Hematopoietic multipotent progenitor cell treated with erythropoietin and hydrocortisone succinate and interleukin-3 and kit ligand, for 6 days (in vitro differentiated cells): Measurements from ENCODE around the gene HEPACAM2.
A peak's percentile ranks its signal among the peaks of the same experiment; 100 is the strongest.

ENCODE experiments used
- DNase-seq: peaks from one replicate; pipeline ENCODE4 v3.0.0-alpha.2; 2015

Gene HEPACAM2

DNA sequence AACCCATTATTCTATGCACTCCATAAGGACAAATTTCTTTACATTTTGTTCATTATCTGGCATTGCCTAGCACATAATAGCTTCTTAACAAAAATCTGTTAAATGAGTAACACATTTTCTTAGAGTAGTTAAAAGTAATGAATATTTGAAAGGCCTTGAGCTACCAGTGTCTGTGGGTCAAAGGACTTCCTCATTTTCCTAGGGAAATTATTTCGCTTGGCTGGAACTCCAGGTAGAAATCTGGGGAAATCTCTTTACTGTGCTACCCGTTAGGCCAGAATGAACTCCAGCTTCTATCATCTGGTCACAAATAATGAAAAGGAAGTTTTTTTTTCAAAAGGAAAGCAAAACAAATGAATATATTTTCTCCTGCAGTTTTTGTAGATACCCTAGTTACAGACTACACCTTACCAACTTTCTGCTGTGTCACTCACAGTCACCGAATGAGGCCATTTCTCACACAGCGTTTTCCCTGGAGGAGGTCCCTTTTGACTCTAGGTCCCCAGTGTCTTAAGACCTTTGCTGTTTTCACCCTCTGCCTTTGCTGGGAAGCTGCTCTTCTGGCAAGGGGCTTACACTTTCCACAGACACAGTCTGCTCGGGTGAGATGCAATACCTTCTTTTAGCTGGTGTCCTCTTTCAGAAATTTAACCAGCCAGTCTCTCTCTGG is 79.7 kb downstream of the HEPACAM2 start:
- peak; percentile 61 for DNase-seq

- DNase-seq, result no peak
These were observed 80.2 kb downstream of the HEPACAM2 start for GRCh38 chr7:93146036-93146435.

GRCh38 chr7:93145354-93145753 is 80.9 kb downstream of the HEPACAM2 start:
- DNase-seq, result peak; percentile 63

DNA sequence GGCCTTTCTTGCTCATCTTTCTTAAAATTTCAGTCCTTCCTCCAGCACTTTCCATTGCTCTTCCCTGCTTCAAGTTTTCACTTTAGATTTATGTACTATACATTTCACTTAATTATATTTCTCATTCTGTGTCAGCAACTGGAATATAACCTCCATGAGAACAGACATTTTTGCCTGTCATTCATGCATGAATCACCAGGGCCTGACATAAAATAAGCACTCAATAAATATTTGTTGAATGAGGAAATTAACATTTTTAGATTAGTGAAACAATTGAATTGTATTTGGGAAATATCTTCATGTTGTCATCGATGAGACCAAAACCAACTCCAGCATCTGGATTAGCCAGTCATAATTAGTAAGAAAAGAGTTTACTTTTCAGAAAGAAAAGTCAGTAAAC is 84.1 kb downstream of the HEPACAM2 start:
- no peak for DNase-seq

DNA sequence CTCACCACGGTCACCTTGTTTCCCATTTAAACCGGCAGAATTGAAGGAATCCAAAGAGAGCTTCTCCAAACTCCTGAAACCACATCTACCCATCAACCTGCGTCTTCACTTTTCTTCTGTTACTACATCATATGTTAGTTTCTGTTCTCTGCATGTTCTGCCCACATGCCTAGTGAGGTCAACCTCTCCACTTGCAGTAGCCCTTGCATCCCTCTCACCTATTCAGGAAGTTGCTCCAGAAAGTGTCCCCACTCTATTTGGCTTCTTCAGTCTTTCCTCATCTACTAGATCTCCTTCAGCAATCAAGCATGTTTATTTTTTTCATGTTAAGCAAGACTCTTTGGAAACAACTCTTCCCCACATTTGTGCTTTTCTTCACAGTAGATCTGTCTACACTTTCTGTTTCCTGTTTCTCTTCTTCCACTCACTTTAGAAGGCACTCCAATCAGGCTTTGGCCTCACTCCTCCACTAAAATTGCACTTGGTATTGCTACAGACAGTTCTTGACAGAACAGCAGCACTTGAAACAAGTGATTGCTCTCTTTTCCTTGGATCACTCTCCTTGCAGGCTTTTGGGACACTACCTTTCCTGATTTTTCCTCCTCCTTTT is 85.6 kb downstream of the HEPACAM2 start:
- no peak for DNase-seq

GRCh38 chr7:93138576-93138975 is 87.7 kb downstream of the HEPACAM2 start:
- no peak for DNase-seq
